DMS153 treated with DMSO at 0.1 percent for 48 hours (cell line): Measurements from ENCODE around the gene CCSER2.
"Not testable (repeated sequence)": the region's sequence is repeated elsewhere in the genome, so short reads cannot be mapped to it uniquely, and the experiment has no call there.

Experiments
- DNase-seq: peaks from one replicate; lab custom pipeline; 2025; ENCODE audit not compliant: unreplicated experiment; lab: John Stamatoyannopoulos, UW

Gene CCSER2

DNA sequence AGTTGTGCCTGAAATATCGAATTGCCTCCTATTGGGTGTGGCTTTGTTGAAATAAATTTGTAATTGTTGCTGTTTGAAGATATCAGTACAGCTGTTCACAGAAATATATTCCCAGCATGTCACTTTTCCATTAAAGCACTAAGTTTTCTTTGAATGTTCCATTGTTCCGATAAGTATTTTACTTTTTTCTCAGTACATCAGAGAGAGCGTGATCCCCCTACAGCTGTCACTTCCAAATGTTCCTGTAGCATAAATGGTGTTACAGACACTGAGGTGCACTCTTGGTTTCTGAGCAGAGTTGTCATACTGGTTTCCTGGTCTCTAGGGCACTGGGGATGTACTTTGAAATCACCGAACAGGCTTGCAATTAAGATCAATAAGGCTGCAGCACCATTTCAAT is 189.2 kb downstream of the CCSER2 start:
- DNase-seq, result no peak

DNA sequence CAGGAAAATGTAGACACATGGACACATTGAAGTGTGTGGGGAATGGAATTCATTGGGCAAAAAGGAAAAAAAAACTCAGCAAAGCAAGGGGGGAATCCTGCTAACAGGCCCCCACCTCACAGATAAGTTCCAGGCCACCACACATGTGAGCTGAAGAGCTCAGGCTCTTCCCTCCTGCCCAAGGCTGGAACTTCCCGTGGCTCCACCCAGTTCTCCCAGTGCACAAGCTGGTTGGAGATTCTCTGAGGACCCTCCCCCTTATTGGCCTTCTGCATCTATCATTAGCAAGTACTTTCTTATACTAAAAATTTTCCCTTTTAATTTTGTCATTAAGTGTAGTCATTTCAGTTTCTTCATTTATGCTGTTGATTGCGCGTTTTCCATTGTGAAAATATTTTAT is 190.8 kb downstream of the CCSER2 start:
- no peak for DNase-seq

DNA sequence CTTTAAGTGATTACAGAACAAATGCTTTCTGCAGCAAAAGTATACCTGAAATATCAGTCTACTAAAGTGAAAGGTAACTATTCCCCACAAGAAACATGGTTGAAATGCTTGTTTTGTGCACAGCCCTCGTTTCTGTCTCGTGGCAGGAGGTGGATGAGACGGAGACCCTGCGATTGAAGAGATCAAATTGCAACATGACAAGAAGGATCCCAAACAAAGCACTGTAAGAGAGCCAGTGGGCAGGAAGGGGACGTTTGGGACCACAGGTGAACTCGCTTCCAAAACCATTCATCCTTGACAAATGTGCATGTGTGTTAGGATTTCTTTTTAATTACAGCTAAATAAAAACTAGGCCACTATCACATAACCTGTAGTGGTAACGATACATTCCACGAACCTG is 192.6 kb downstream of the CCSER2 start:
- no peak for DNase-seq

DNA sequence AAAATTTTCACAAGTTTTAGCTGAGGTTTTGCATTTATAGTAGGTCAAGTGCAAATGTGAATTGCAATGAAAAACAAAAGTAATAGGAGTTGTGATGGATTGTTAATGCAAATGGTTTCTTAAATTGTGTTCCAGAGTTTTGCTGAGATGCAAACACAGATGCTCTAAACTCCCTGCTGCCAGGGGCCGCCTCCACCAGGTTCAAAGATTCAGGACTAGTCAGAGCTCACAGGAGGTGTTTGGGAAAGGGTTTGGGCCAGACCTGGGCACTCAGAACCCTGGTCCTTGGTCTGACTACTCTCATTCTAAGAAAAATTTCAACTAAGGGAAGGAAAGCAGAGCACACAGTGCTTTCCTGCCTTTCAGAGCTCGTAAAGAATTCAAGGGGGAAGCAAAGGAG is 193.1 kb downstream of the CCSER2 start:
- DNase-seq, result no peak

DNA sequence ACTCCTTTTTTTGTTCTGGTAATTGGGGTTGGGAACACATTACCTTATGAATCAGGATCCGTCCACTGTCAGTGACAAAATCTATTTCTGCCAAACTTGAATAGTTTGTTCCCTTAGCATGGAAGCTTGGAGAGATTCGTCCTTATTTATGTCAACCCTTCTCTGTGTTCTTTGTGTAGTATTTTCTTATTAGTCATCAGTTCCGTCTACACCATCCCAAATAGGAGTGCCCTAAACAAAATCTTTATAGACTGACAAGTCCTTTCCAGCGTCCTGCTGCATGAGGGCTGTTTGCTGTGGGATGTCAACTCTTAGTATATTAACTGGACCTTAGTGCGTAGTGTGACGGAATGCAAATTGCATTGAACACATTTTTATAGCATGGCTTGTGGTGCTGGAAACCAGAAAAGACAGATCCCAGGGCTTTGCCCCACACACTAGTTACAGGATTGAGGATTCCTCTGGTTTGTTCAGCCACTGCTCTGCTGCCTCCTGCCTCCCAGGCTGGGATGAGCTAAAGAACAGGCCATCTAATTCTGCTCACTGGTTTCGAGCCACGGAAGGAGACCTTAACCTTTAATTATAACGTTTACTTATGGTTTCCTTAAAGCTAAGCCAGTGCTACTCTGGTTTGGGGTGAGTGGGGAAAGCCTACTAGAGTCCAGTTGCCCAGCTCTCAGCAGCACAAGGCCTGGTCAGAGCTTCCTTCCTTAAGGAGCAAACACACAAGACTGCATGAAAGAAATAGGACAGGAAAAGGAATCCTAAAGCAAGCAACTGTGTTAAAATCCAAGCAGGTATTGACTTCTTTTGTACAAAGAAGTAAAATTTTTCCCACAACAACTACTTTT is 194.4 kb downstream of the CCSER2 start:
- DNase-seq, result no peak

DNA sequence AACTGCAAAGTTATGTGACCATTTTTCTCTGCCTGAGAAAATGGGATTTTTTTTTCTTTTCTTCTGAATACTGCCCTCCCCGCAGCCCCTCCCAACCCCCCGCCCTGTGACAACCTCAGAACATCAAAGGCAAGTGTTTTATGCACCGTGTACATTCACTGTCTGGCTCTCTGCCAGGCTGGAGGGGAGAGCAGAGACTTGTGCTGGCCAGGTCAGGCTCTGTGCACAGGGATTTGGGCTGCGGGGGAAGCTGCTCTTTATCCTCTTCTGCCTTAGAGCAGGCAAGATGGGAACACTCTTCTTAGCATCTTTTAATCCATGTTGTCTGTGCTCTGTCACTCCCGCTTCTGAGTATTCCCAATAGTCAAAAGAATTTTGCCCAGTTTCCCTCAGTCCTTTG is 195.1 kb downstream of the CCSER2 start:
- DNase-seq, result no peak

DNA sequence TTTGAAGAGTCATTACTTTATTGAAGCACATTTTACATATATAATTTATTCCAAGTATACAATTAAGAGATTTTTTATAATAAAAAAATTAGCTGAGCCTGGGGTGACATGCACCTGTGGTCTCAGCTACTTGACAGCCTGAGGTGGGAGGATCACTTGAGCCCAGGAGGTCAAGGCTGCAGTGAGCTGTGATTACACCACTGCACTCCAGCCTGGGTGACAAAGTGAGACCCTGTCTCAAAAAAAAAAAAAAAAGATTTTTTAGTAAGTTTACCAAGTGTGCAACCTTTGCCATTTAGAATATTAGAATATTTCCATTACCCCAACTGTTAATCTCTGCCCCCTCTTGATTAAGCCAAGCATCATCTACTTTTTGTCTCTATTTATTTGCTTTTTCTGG is 196.0 kb downstream of the CCSER2 start:
- no peak for DNase-seq

DNA sequence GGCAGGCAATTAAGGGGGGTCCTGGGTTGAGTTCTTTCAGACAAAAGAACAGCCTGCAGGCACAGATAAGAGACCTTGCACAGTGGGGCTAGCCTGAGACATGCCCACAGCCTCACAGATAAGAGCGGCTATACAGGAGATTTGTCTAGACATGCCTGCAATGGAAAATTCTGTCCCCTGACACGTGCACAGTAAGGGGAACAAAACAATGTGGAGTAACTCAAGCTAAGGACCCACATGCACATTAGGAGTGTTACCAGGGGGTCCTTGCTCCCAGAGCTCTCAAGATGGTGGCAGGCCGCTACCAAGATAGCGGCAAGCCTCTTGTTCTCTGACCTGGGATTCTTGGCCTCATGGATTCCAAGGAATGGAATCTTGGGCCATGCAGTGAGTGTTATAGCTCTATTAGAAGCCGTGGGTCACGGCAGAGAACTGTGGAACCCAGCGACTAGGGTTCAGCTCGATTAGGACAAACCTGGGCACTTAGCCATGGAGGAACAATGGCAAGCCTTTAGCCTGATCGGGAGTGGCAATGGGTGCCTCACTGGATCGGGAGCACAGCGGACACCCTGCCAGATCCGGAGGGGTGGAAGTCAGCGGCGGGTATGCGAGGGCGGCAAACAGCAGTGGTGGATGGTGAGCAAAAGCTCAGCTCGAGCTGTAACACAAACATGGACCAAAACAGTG is 196.9 kb downstream of the CCSER2 start:
- DNase-seq, result no peak

DNA sequence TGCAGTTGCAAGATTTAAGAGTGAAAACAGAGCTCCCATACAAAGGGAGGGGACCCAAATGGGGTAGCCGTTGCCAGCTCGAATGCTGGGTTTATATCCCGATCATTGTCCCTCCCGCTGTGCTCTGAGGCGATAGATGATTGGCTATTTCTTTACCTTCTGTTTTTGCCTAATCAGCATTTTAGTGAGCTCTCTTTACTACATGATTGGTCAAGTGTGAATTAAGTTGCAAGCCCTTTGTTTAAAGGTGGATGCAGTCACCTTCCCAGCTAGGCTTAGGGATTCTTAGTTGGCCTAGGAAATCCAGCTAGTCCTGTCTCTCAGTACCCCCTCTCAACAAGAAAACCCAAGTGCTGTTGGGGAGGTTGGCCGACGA is 197.4 kb downstream of the CCSER2 start:
- not testable (repeated sequence) for DNase-seq

DNA sequence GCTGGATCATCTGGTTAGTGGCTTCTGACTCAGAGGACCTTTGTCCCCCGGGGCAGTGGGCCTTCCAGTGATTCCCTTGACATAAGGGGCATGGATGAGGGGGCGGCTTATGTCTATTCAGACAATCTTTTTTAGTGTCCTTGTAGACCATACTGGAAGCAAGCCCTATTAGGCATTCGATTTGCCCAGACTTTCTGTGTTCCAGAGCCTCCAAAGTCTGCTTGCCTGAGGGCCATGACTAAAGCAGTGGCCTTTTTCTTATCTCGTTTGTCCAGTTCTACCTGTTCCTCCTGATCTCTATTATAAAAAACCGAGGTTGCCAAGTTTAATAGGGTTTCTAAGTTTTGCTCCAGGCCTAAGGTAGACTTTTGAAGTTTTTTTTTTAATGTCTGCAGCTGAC is 199.0 kb downstream of the CCSER2 start:
- DNase-seq, result not testable (repeated sequence)

DNA sequence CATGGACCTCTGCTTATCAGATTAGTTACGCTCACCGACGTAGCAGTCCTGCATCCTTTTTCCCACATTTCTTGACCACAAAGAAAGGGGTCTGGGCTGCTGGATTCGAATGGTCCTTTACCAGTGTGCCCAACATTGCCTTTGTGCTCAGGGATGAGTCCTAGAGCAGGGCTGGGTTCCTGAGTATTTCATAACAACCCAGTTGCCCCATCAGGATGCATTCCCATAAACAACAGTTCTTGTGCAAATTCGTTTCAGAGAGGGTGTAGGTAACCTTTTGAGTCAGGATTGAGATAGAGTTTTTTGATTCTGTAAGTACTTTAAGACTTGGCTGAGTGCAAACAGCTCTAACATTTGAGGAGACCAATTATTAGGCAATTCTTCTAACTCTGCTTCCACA is 200.1 kb downstream of the CCSER2 start:
- DNase-seq, result not testable (repeated sequence)

DNA sequence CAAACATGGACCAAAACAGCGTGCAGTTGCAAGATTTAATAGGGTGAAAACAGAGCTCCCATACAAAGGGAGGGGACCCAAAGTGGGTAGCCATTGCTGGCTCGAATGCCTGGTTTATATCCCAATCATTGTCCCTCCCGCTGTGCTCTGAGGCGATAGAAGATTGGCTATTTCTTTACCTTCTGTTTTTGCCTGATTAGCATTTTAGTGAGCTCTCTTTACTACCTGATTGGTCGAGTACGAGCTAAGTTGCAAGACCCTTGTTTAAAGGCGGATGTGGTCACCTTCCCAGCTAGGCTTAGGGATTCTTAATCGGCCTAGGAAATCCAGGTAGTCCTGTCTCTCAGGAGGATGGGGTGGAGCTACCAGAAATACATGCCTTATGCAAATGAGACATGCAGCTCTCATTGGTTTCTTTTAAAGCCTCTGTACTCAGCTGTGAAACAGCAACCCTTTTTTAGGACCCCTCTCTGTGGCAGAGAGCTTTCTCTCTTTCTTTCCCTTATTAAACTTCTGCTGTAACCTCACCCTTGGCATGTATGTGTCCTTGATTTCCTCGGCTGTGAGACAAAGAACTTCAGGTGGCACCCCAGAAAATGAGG is 202.4 kb downstream of the CCSER2 start:
- DNase-seq, result no peak

DNA sequence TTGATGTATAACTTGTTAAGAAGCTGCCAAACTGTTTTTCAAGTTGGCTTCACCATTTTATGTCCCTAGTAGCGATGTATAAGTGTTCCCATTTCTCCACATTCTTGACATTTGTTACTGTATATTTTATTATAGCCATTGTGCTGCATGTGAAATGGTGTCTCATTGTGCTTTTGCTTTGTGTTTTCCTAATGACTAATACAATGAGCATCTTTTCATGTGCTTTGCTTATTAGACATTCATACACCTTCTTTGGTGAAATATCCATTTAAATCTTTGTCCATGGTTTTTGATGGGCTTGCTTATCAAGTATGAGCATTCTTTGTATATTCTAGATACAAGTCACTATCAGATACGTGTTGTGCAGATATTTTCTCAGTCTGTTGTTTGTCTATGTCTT is 203.0 kb downstream of the CCSER2 start:
- DNase-seq, result no peak

DNA sequence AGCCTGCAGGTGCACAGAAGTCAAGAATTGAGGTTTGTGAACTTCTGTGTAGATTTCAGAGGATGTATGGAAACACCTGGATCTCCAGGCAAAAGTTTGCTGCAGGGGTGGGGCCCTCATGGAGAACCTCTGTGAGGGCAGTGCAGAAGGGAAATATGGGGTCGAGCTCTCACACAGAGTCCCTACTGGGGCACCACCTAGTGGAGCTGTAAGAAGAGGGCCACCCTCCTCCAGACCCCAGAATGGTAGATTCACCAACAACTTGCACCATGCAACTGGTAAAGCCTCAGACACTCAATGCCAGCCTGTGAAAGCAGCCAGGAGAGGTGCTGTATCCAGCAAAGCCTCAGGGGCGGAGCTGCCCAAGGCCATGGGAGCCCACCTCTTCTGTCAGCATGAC is 205.8 kb downstream of the CCSER2 start:
- DNase-seq, result no peak

DNA sequence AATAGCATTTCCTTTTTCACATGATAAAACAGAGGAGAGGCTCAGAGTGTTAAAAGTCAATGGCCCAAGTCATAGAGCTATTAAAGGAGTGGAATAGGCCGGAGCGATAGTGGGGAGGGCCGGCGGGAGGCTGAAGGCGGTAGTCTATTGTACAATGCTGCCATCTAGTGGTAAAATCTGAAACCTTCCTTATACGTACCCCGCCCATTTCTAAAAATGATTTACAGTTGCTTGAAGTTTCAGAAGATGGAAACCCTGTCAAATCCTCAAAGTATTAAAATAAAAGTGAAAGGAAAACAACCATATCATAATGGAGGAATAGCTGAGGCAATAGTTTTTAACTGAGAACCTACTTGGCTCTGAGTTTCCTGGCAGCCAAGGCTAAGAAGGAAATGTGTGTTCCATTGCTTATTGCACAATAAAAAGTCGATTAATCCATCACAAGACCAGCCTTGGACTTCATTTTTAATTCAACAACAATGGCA is 209.1 kb downstream of the CCSER2 start:
- peak; percentile 65 for DNase-seq

DNA sequence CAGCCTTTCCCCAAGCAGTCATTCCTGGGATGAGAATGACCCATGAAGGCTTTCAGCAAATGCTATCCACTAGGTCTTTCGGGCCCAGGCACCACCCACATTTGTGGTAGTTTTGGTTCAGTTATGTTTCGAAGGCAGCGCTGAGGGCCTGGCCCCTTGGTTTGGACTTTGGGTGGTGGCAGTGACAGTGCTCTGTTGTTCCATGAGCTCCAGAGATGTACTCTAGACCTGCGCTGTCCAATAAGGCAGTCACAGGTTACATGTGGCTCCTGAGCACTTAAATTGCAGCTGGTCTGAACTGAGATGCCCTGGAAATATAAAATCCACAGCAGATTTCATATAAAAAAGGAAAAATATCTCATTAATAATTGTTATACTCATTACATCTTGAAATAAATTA is 209.6 kb downstream of the CCSER2 start:
- no peak for DNase-seq

DNA sequence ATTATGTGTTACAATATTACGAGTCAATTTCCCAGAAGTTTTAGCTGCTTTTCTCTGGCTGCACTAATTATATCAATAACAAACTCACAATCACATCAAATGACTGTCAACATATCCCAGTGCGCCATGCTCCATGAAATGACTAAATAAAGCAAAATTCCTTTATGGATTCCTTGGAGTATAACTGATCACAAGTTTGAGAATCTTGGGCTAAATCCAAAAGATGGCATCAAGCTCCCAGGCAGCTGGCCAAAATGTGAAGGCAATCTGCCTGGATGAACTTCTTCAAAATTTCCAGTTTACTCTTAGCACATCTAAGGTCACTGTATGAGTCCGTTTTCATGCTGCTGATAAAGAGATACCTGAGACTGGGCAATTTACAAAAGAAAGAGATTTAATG is 210.8 kb downstream of the CCSER2 start:
- DNase-seq, result no peak

DNA sequence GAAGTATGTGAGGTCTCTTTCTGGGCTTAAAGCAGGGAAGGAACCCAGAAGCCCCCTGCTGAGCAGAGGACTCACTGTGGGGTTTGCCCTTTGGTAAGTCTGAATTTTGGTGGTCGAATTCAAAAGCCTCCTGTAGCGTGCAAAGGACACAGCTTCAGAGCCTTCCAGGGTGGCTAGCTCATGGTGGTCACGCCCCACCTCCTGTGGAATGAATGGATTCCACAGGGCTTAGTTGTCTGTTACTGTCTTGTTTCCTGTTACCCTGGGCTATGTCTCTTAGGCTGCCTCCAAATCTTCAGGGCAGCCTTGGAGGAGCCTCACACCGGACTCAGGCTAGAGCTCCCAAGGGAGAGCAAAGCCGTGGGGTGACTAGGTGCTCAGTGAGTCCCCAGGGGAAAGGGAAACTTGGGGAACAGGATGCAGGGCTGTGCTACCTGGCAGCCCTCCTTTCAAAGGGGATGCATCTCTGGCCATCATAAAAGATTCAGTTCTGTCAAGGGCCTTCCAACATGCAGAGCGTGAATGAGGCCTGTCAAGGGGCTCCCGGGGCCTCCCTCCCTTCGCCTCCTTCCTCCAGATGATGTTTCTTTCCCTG is 211.7 kb downstream of the CCSER2 start:
- DNase-seq, result no peak

DNA sequence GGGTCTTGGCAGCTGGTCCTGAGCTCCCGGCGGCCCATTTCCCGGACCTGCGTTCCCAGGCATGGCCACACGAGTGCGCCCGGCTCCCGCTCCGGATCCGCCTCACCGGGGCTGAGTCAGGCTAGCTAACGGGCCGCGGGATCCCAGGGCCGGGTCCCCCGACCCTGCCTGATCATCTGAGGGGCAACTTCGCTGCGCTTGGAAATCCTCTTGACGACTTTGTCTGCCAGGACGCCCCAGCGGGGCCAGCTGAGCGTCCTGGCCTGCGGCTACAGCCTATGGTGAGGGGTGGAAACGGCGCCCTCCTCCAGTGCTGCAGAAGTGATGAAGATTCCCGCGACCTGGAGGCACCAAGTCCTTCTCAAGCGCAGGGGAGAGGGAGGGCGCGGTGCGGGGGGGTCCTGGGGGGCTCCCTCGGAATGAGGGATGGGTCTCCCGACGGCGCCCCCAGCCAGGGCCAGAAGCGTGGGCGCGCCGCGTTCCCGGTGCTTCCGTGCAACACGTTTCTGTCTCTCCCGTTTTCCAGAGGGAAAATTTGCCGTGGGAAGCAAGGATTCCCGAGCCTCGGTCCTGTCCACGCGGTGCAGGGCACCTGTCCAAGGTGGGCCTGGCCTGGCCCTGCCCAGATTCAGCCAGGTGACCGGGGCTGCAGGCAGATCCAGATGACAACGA is 212.4 kb downstream of the CCSER2 start:
- no peak for DNase-seq

DNA sequence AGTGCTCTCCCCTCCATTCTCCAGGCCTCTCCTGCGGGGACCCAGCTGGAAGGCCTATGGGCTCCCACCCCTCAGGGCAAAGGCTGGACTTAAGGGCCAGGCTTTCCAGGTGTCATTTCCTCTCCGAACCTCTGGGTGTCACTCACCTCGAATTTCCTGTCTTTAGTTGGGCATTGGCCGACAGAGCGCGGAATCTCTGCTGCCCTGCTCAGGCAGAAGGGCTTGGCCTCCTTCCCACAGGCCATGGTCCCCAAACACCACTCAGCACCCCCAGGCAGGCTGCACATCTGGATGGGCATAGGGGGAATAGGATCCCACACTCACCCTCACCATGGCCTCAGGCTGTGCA is 212.9 kb downstream of the CCSER2 start:
- DNase-seq, result no peak
